Measurements from ENCODE around the gene LYSET. TPM values are rescaled to one million over a fixed set of nuclear protein-coding genes. Genes with fewer than 3 reads are reported as not detected.

Gene LYSET
- total and polyA plus RNA-seq, 10 of the 15 experiments (the other 5 are each of a cell fraction or from before 2014, with no cell fraction given), result 11.9 to 34.5 (median 21.2) TPM

DNA sequence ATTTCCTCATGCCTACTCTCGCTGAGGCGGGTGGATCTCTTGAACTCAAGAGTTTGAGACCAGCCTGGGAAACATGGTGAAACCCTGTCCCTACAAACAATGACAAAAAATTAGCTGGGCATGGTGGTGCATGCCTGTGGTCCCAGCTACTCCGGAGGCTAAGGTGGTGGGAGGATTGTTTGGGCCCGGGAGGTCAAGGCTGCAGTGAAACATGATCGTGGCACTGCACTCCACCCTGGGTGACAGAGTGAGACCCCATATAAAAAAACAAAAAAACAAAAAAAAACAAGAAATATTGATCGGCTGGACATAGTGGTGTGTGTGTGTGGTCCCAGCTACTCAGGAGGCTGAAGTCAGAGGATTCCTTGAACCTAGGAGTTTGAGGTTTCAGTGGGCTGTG, 9.6 kb upstream of the LYSET start:
- Histone ChIP-seq H3K27ac (ENCODE audit: control insufficient read depth, insufficient read depth) (no peak overlapping the region), H2AFZ (ENCODE audit: control insufficient read depth, low read depth, low read length) (no peak overlapping the region), H3K36me3 (ENCODE audit: control insufficient read depth in 2 of 2, insufficient read depth in 2 of 2, low read length in 1 of 2) (no peaks in the 10 kb centered on the region), H3K4me1 (ENCODE audit: control insufficient read depth, insufficient read depth, low read length) (no peaks in the 10 kb centered on the region), H3K9ac (ENCODE audit: control insufficient read depth, insufficient read depth, low read length) (no peak overlapping the region), H3K27me3 (replicated peaks in 1 of 2; ENCODE audit: control insufficient read depth in 2 of 2, insufficient read depth in 2 of 2, low read length in 1 of 2) (no peaks in the 10 kb centered on the region), H4K20me1 (ENCODE audit: control insufficient read depth, insufficient read depth) (no peaks in the 10 kb centered on the region), H3K79me2 (ENCODE audit: control insufficient read depth, insufficient read depth, low read length) (no peaks in the 10 kb centered on the region), H3K4me2 (ENCODE audit: control insufficient read depth, insufficient read depth) (no peak overlapping the region), H3K9me3 (replicated peaks; ENCODE audit: control insufficient read depth, insufficient read depth, low read length) (no peaks in the 10 kb centered on the region), H3K4me3 (no peak overlapping the region)
- in situ Hi-C loops (cut with MboI) (no loop called here), intact Hi-C loops (cut with micrococcal nuclease; ENCODE audit: unreplicated experiment) (no loop called here)
- TF ChIP-seq DPF2 (IDR thresholded peaks at IDR 0.05), result no peak
- TF ChIP-seq, protein P1, sequence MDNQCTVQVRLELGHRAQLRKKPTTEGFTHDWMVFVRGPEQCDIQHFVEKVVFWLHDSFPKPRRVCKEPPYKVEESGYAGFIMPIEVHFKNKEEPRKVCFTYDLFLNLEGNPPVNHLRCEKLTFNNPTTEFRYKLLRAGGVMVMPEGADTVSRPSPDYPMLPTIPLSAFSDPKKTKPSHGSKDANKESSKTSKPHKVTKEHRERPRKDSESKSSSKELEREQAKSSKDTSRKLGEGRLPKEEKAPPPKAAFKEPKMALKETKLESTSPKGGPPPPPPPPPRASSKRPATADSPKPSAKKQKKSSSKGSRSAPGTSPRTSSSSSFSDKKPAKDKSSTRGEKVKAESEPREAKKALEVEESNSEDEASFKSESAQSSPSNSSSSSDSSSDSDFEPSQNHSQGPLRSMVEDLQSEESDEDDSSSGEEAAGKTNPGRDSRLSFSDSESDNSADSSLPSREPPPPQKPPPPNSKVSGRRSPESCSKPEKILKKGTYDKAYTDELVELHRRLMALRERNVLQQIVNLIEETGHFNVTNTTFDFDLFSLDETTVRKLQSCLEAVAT (IDR thresholded peaks at IDR 0.05), result 0 out of 2 replicates have a peak, but pooled peaks have one; percentile 13
- WGBS (ENCODE audit: insufficient coverage, insufficient replicate concordance, low lambda C conversion rate, missing lambda C conversion rate), result 75% methylated on average over 6 of the region's 6 CpGs
- no peak for ATAC-seq
- ChIA-PET CTCF (interaction anchor here (0.8 to 5.9 kb wide), 14 partner anchors 8 to 384 kb away, joined by 3 to 47 read pairs (median 6); partner anchors contain the start of genes GON7, LYSET, MOAP1 and UBR7), RAD21 (ENCODE audit: unreplicated experiment) (interaction anchor here (1.3 to 2.1 kb wide), 4 partner anchors 9 to 60 kb away, joined by 3 to 6 read pairs (median 6); partner anchors contain the start of genes GON7, LYSET, MOAP1 and UBR7), POLR2A (interaction anchor here (1.4 to 2.2 kb wide), 3 partner anchors 9 to 32 kb away, joined by 4 to 12 read pairs (median 6); partner anchors contain the start of genes GON7, LYSET, MOAP1 and UBR7), SMC1A (ENCODE audit: uncharacterized antibody, unreplicated experiment) (interaction anchor here (1.0 to 8.5 kb wide), 5 partner anchors 9 to 43 kb away, joined by 3 to 69 read pairs (median 4); no protein-coding TSS in a partner anchor)
- BruUV-seq (replicated peaks), result no TSS peak
- no peak for FAIRE-seq
- DNase-seq (ENCODE audit: low read depth, low spot score), result no peak

DNA sequence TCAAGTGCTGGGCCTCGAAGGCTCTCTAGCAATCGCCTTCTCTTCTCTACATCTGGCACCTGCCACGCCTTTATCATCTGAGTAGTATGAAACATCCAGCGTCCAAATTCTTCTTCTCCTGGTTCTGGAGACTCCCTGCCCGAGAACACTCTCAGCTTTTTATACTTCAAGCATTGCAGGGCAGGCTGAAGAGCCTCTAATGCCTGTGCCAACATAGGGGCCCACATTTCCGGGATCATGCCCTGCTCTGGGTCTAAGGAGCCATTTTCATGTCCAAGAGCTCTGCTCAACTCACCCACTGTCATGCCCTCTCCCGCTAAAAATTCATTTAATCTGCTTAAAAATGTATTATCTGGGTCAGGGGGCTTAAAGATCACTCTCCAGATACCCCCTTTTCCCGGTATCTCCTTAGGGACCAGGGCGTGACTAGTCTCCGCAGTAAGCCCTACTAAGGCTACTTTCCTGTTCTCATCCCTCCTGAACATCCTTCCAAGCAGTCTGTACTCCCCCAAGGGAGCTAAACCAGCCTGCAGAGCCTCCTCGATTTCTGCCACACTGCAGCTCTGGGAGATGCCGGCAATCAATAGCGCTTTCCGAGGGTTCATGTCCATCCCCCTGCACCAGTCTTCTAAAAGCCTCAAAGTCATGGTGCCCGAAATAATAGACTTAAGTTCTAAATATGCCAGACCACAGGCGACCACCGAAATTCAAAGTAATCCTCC, 1.4 kb upstream of the LYSET start:
- 32% methylated on average over 17 of the region's 17 CpGs for WGBS (ENCODE audit: insufficient coverage, insufficient replicate concordance, low lambda C conversion rate, missing lambda C conversion rate)
- H3K79me2 ChIP-seq (ENCODE audit: control insufficient read depth, insufficient read depth, low read length), result peaks cover 29% of the 10 kb centered on the region
- BruUV-seq (replicated peaks), result TSS peak; percentile 82
- no peak for DNase-seq (ENCODE audit: low read depth, low spot score)
- in situ Hi-C loops (cut with MboI) (no loop called here), intact Hi-C loops (cut with micrococcal nuclease; ENCODE audit: unreplicated experiment) (no loop called here)
- peak overlapping the region; percentile 88 for H3K4me3 ChIP-seq
- peak overlapping the region; percentile 48 for H2AFZ ChIP-seq (ENCODE audit: control insufficient read depth, low read depth, low read length)
- CTCF ChIA-PET, result interaction anchor here (0.6 to 5.3 kb wide), 14 partner anchors 8 to 360 kb away, joined by 3 to 48 read pairs (median 4); partner anchors contain the start of genes GON7 and UBR7
- no peaks in the 10 kb centered on the region for H3K9me3 ChIP-seq (replicated peaks; ENCODE audit: control insufficient read depth, insufficient read depth, low read length)
- no peaks in the 10 kb centered on the region for H3K27me3 ChIP-seq (replicated peaks in 1 of 2; ENCODE audit: control insufficient read depth in 2 of 2, insufficient read depth in 2 of 2, low read length in 1 of 2)
- POLR2A ChIA-PET, result interaction anchor here (1.0 to 3.6 kb wide), 7 partner anchors 9 to 70 kb away, joined by 3 to 38 read pairs (median 4); partner anchors contain the start of genes GON7 and UBR7
- SMC1A ChIA-PET (ENCODE audit: uncharacterized antibody, unreplicated experiment), result interaction anchor here (0.8 to 3.9 kb wide), 8 partner anchors 9 to 103 kb away, joined by 3 to 29 read pairs (median 3); partner anchors contain the start of genes GON7 and UBR7
- H3K36me3 ChIP-seq (ENCODE audit: control insufficient read depth in 2 of 2, insufficient read depth in 2 of 2, low read length in 1 of 2), result no peaks in the 10 kb centered on the region; a peak in 1 of 4 replicates
- TF ChIP-seq, protein P2, sequence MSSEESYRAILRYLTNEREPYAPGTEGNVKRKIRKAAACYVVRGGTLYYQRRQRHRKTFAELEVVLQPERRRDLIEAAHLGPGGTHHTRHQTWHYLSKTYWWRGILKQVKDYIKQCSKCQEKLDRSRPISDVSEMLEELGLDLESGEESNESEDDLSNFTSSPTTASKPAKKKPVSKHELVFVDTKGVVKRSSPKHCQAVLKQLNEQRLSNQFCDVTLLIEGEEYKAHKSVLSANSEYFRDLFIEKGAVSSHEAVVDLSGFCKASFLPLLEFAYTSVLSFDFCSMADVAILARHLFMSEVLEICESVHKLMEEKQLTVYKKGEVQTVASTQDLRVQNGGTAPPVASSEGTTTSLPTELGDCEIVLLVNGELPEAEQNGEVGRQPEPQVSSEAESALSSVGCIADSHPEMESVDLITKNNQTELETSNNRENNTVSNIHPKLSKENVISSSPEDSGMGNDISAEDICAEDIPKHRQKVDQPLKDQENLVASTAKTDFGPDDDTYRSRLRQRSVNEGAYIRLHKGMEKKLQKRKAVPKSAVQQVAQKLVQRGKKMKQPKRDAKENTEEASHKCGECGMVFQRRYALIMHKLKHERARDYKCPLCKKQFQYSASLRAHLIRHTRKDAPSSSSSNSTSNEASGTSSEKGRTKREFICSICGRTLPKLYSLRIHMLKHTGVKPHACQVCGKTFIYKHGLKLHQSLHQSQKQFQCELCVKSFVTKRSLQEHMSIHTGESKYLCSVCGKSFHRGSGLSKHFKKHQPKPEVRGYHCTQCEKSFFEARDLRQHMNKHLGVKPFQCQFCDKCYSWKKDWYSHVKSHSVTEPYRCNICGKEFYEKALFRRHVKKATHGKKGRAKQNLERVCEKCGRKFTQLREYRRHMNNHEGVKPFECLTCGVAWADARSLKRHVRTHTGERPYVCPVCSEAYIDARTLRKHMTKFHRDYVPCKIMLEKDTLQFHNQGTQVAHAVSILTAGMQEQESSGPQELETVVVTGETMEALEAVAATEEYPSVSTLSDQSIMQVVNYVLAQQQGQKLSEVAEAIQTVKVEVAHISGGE (CRISPR knock-in tag; IDR thresholded peaks at IDR 0.05), result no peak
- 0 out of 2 replicates have a peak, but pooled peaks have one; percentile 4 for TF ChIP-seq POLR2AphosphoS2 (IDR thresholded peaks at IDR 0.05; ENCODE audit: low read depth, low read length)
- TF ChIP-seq, protein P3, sequence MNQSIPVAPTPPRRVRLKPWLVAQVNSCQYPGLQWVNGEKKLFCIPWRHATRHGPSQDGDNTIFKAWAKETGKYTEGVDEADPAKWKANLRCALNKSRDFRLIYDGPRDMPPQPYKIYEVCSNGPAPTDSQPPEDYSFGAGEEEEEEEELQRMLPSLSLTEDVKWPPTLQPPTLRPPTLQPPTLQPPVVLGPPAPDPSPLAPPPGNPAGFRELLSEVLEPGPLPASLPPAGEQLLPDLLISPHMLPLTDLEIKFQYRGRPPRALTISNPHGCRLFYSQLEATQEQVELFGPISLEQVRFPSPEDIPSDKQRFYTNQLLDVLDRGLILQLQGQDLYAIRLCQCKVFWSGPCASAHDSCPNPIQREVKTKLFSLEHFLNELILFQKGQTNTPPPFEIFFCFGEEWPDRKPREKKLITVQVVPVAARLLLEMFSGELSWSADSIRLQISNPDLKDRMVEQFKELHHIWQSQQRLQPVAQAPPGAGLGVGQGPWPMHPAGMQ (IDR thresholded peaks at IDR 0.05; ENCODE audit: borderline replicate concordance), result no peak
- peak overlapping the region; percentile 93 for H3K9ac ChIP-seq (ENCODE audit: control insufficient read depth, insufficient read depth, low read length)
- RAD21 ChIA-PET (ENCODE audit: unreplicated experiment), result interaction anchor here (0.8 to 3.9 kb wide), 7 partner anchors 8 to 363 kb away, joined by 3 to 51 read pairs (median 6); partner anchors contain the start of genes GON7, ITPK1 and UBR7
- ATAC-seq, result no peak
- H3K27ac ChIP-seq (ENCODE audit: control insufficient read depth, insufficient read depth), result peak overlapping the region; percentile 92
- no peaks in the 10 kb centered on the region for H4K20me1 ChIP-seq (ENCODE audit: control insufficient read depth, insufficient read depth)
- peak overlapping the region; percentile 91 for H3K4me2 ChIP-seq (ENCODE audit: control insufficient read depth, insufficient read depth)
- H3K4me1 ChIP-seq (ENCODE audit: control insufficient read depth, insufficient read depth, low read length), result peaks cover 9% of the 10 kb centered on the region
- FAIRE-seq, result no peak
